HL-60 (cell line): ENCODE results near the gene PPP2R5D.

Experiments
- REST ChIP-seq: IDR thresholded peaks from 2 replicates; pipeline ENCODE4 v1.6.1; 2012; ENCODE audit warnings: low read depth; ENCODE audit not compliant: insufficient replicate concordance
- TF ChIP-seq, protein P1 (sequence below): IDR thresholded peaks from one replicate; pipeline ENCODE4 v1.5.1; 2011; ENCODE audit warnings: low read length, control low read depth, inconsistent platforms; ENCODE audit not compliant: insufficient read depth

DNA sequence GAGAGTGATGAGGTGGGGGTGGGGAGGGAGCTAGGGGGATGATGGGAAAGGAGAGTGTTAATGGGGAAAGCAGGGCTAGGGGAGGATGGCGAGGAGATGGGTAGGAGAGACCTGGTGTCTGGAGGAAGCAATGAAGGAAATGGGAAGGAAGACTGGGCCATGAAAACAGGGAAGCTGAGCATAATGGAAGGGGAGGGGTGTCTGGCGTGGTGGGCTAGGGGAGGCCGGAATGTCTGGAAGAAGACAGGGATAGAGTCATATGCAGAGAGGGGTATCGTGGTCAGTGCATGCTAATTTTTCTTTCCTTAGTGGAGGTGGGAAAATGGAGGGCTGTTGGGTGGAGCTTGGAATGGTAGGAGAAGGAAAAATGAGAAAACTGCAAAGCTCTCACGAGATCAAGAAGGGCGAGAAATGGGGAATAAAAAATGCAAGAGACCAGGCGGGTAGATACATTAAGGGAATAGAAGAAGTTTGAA is 30.1 kb downstream of the PPP2R5D start:
- TF ChIP-seq, protein P1, sequence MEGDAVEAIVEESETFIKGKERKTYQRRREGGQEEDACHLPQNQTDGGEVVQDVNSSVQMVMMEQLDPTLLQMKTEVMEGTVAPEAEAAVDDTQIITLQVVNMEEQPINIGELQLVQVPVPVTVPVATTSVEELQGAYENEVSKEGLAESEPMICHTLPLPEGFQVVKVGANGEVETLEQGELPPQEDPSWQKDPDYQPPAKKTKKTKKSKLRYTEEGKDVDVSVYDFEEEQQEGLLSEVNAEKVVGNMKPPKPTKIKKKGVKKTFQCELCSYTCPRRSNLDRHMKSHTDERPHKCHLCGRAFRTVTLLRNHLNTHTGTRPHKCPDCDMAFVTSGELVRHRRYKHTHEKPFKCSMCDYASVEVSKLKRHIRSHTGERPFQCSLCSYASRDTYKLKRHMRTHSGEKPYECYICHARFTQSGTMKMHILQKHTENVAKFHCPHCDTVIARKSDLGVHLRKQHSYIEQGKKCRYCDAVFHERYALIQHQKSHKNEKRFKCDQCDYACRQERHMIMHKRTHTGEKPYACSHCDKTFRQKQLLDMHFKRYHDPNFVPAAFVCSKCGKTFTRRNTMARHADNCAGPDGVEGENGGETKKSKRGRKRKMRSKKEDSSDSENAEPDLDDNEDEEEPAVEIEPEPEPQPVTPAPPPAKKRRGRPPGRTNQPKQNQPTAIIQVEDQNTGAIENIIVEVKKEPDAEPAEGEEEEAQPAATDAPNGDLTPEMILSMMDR = no peak
- TF ChIP-seq REST = no peak
